ENCODE measurements around the gene NUBPL. TPM values are rescaled to one million over a fixed set of nuclear protein-coding genes. Genes with fewer than 3 reads are reported as not detected.
A peak's percentile ranks its signal among the peaks of the same experiment; 100 is the strongest.

NUBPL gene
- polyA plus RNA-seq, 4 donors: 1.1 to 12.2 (median 4.6) TPM

DNA sequence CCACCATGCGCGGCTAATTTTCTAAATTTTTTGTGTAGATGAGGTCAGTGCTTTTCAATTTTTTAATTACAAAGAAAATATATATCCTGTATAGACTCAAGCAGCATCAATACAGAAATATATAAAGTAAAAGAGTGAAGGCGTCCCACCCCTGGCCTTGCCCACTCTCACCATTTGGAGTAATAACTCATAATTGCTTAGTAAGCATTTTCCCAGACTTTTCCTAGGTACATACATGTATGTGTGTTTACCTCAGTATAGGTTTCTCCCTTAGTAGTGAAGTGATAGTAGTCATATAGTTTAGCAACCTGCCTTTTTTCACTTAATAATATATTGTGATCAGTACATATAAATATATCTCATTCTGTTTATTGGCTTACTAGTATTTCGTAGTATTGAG, 200.1 kb downstream of the NUBPL start:
- FAIRE-seq: no peak

GRCh38 chr14:31763041-31763440, 201.8 kb downstream of the NUBPL start:
- 24 to 67% (median 55%) methylated on average over 1 of the region's 1 CpG for WGBS, 3 donors
- Histone ChIP-seq H3K9me3 (ENCODE audit: control insufficient read depth in 2 of 2, insufficient read depth in 1 of 2, low read depth in 1 of 2, low read length in 1 of 2) (no peaks in the 10 kb centered on the region), H3K36me3 (ENCODE audit: control insufficient read depth in 3 of 3, insufficient read depth in 2 of 3, low read depth in 1 of 3, low read length in 3 of 3) (no peaks in the 10 kb centered on the region), H3K4me1 (ENCODE audit: control insufficient read depth in 3 of 3, insufficient read depth in 2 of 3, low read depth in 1 of 3, low read length in 2 of 3) (peaks cover 0 to 2% (median 0%) of the 10 kb centered on the region in 3 donors), H3K27me3 (ENCODE audit: control insufficient read depth in 3 of 3, insufficient read depth in 3 of 3, low read length in 3 of 3) (no peaks in the 10 kb centered on the region), H3K27ac (ENCODE audit: low read depth in 1 of 3, low read length in 2 of 3) (no peak overlapping the region), H3K4me3 (ENCODE audit: low read depth in 1 of 3, low read length in 3 of 3) (no peak overlapping the region)
- DNase-seq (peak in 1 of 2 donors; percentile 39), FAIRE-seq (no peak)

More for the DNA sequence above, 200.1 kb downstream of the NUBPL start:
- H3K27ac ChIP-seq (ENCODE audit: low read depth in 1 of 3, low read length in 2 of 3): no peak overlapping the region
- H3K4me3 ChIP-seq (ENCODE audit: low read depth in 1 of 3, low read length in 3 of 3): no peak overlapping the region
- 73 to 98% (median 76%) methylated on average over 4 of the region's 4 CpGs for WGBS, 3 donors
- no peaks in the 10 kb centered on the region for H3K9me3 ChIP-seq (ENCODE audit: control insufficient read depth in 2 of 2, insufficient read depth in 1 of 2, low read depth in 1 of 2, low read length in 1 of 2)
- peaks cover 0 to 2% (median 0%) of the 10 kb centered on the region in 3 donors for H3K4me1 ChIP-seq (ENCODE audit: control insufficient read depth in 3 of 3, insufficient read depth in 2 of 3, low read depth in 1 of 3, low read length in 2 of 3)
- no peak for DNase-seq
- no peaks in the 10 kb centered on the region for H3K36me3 ChIP-seq (ENCODE audit: control insufficient read depth in 3 of 3, insufficient read depth in 2 of 3, low read depth in 1 of 3, low read length in 3 of 3)
- H3K27me3 ChIP-seq (ENCODE audit: control insufficient read depth in 3 of 3, insufficient read depth in 3 of 3, low read length in 3 of 3): no peaks in the 10 kb centered on the region

DNA sequence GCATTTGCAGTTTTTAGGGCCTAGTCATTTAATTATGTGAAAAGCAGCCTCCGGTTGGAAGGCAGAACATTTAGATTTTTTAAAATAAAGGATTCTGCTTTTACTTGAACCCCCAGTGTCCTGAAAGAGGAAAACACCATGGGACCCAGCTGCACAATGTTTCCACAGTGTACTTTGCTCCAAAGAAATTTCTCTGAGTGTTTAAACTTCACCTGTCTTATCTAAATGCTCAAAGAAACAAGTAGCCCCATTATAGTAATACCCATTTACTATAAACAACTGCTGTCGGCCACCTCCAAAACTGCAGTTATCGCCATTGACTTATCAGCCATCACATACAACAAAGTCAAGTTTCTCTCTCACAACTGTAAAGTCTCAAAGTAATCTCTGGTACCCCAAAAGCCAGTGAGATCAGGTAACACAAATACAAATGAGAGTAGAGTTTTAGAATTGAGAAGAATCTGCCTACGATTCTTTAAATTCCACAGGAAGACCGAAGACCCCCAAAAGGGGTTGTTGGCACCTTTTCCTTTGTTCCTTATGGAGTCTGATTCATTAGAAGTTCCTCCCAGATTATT, 205.2 kb downstream of the NUBPL start:
- DNase-seq (peak in 1 of 2 donors; percentile 9), FAIRE-seq (no peak)
- no peak overlapping the region for H3K4me3 ChIP-seq (ENCODE audit: low read depth in 1 of 3, low read length in 3 of 3)
- no peak overlapping the region for H3K27ac ChIP-seq (ENCODE audit: low read depth in 1 of 3, low read length in 2 of 3)
- H3K4me1 ChIP-seq (ENCODE audit: control insufficient read depth in 3 of 3, insufficient read depth in 2 of 3, low read depth in 1 of 3, low read length in 2 of 3): peaks cover 0 to 2% (median 0%) of the 10 kb centered on the region in 3 donors
- H3K9me3 ChIP-seq (ENCODE audit: control insufficient read depth in 2 of 2, insufficient read depth in 1 of 2, low read depth in 1 of 2, low read length in 1 of 2): no peaks in the 10 kb centered on the region
- H3K36me3 ChIP-seq (ENCODE audit: control insufficient read depth in 3 of 3, insufficient read depth in 2 of 3, low read depth in 1 of 3, low read length in 3 of 3): no peaks in the 10 kb centered on the region
- no peaks in the 10 kb centered on the region for H3K27me3 ChIP-seq (ENCODE audit: control insufficient read depth in 3 of 3, insufficient read depth in 3 of 3, low read length in 3 of 3)
- WGBS, 3 donors: 62 to 83% (median 73%) methylated on average over 5 of the region's 5 CpGs

GRCh38 chr14:31768355-31768754, 207.2 kb downstream of the NUBPL start:
- H3K9me3 ChIP-seq (ENCODE audit: control insufficient read depth in 2 of 2, insufficient read depth in 1 of 2, low read depth in 1 of 2, low read length in 1 of 2): no peaks in the 10 kb centered on the region
- H3K27me3 ChIP-seq (ENCODE audit: control insufficient read depth in 3 of 3, insufficient read depth in 3 of 3, low read length in 3 of 3): no peaks in the 10 kb centered on the region
- no peaks in the 10 kb centered on the region for H3K36me3 ChIP-seq (ENCODE audit: control insufficient read depth in 3 of 3, insufficient read depth in 2 of 3, low read depth in 1 of 3, low read length in 3 of 3)
- no peak overlapping the region for H3K27ac ChIP-seq (ENCODE audit: low read depth in 1 of 3, low read length in 2 of 3)
- peak in 1 of 2 donors; percentile 24 for DNase-seq
- no peak overlapping the region for H3K4me3 ChIP-seq (ENCODE audit: low read depth in 1 of 3, low read length in 3 of 3)
- H3K4me1 ChIP-seq (ENCODE audit: control insufficient read depth in 3 of 3, insufficient read depth in 2 of 3, low read depth in 1 of 3, low read length in 2 of 3): no peaks in the 10 kb centered on the region
- no peak for FAIRE-seq

GRCh38 chr14:31770271-31770670, 209.1 kb downstream of the NUBPL start:
- peak; percentile 24 to 39 for DNase-seq
- 70 to 82% (median 75%) methylated on average over 4 of the region's 4 CpGs for WGBS, 3 donors
- no peak for FAIRE-seq

GRCh38 chr14:31774567-31774966, 213.4 kb downstream of the NUBPL start:
- DNase-seq: no peak
- H3K27ac ChIP-seq (ENCODE audit: low read depth in 1 of 3, low read length in 2 of 3): no peak overlapping the region
- H3K4me3 ChIP-seq (ENCODE audit: low read depth in 1 of 3, low read length in 3 of 3): no peak overlapping the region
- no peaks in the 10 kb centered on the region for H3K36me3 ChIP-seq (ENCODE audit: control insufficient read depth in 3 of 3, insufficient read depth in 2 of 3, low read depth in 1 of 3, low read length in 3 of 3)
- FAIRE-seq: no peak
- H3K4me1 ChIP-seq (ENCODE audit: control insufficient read depth in 3 of 3, insufficient read depth in 2 of 3, low read depth in 1 of 3, low read length in 2 of 3): no peaks in the 10 kb centered on the region
- WGBS, 3 donors: 94 to 97% (median 95%) methylated on average over 2 of the region's 2 CpGs
- H3K9me3 ChIP-seq (ENCODE audit: control insufficient read depth in 2 of 2, insufficient read depth in 1 of 2, low read depth in 1 of 2, low read length in 1 of 2): peaks cover 0 to 3% of the 10 kb centered on the region in 2 donors
- no peaks in the 10 kb centered on the region for H3K27me3 ChIP-seq (ENCODE audit: control insufficient read depth in 3 of 3, insufficient read depth in 3 of 3, low read length in 3 of 3)

More at GRCh38 chr14:31770271-31770670, 209.1 kb downstream of the NUBPL start:
- Histone ChIP-seq H3K4me3 (ENCODE audit: low read depth in 1 of 3, low read length in 3 of 3) (no peak overlapping the region), H3K4me1 (ENCODE audit: control insufficient read depth in 3 of 3, insufficient read depth in 2 of 3, low read depth in 1 of 3, low read length in 2 of 3) (no peaks in the 10 kb centered on the region), H3K36me3 (ENCODE audit: control insufficient read depth in 3 of 3, insufficient read depth in 2 of 3, low read depth in 1 of 3, low read length in 3 of 3) (no peaks in the 10 kb centered on the region), H3K9me3 (ENCODE audit: control insufficient read depth in 2 of 2, insufficient read depth in 1 of 2, low read depth in 1 of 2, low read length in 1 of 2) (peaks cover 0 to 3% of the 10 kb centered on the region in 2 donors), H3K27ac (ENCODE audit: low read depth in 1 of 3, low read length in 2 of 3) (no peak overlapping the region), H3K27me3 (ENCODE audit: control insufficient read depth in 3 of 3, insufficient read depth in 3 of 3, low read length in 3 of 3) (no peaks in the 10 kb centered on the region)

- 78 to 88% (median 79%) methylated on average over 4 of the region's 4 CpGs for WGBS, 3 donors
- Histone ChIP-seq H3K36me3 (ENCODE audit: control insufficient read depth in 3 of 3, insufficient read depth in 2 of 3, low read depth in 1 of 3, low read length in 3 of 3) (no peaks in the 10 kb centered on the region), H3K27ac (ENCODE audit: low read depth in 1 of 3, low read length in 2 of 3) (no peak overlapping the region), H3K9me3 (ENCODE audit: control insufficient read depth in 2 of 2, insufficient read depth in 1 of 2, low read depth in 1 of 2, low read length in 1 of 2) (peaks cover 0 to 12% of the 10 kb centered on the region in 2 donors), H3K4me3 (ENCODE audit: low read depth in 1 of 3, low read length in 3 of 3) (no peak overlapping the region), H3K27me3 (ENCODE audit: control insufficient read depth in 3 of 3, insufficient read depth in 3 of 3, low read length in 3 of 3) (no peaks in the 10 kb centered on the region), H3K4me1 (ENCODE audit: control insufficient read depth in 3 of 3, insufficient read depth in 2 of 3, low read depth in 1 of 3, low read length in 2 of 3) (no peaks in the 10 kb centered on the region)
- no peak for FAIRE-seq
- no peak for DNase-seq
Observed at GRCh38 chr14:31777312-31777711, 216.1 kb downstream of the NUBPL start.

- FAIRE-seq (no peak), DNase-seq (no peak)
- Histone ChIP-seq H3K4me1 (ENCODE audit: control insufficient read depth in 3 of 3, insufficient read depth in 2 of 3, low read depth in 1 of 3, low read length in 2 of 3) (no peaks in the 10 kb centered on the region), H3K4me3 (ENCODE audit: low read depth in 1 of 3, low read length in 3 of 3) (no peak overlapping the region), H3K27ac (ENCODE audit: low read depth in 1 of 3, low read length in 2 of 3) (no peak overlapping the region), H3K36me3 (ENCODE audit: control insufficient read depth in 3 of 3, insufficient read depth in 2 of 3, low read depth in 1 of 3, low read length in 3 of 3) (no peaks in the 10 kb centered on the region), H3K27me3 (ENCODE audit: control insufficient read depth in 3 of 3, insufficient read depth in 3 of 3, low read length in 3 of 3) (no peaks in the 10 kb centered on the region), H3K9me3 (ENCODE audit: control insufficient read depth in 2 of 2, insufficient read depth in 1 of 2, low read depth in 1 of 2, low read length in 1 of 2) (peaks cover 0 to 13% of the 10 kb centered on the region in 2 donors)
- WGBS, 3 donors: 95 to 100% (median 100%) methylated on average over 1 of the region's 1 CpG
Observed at GRCh38 chr14:31781578-31781977, 220.4 kb downstream of the NUBPL start.

DNA sequence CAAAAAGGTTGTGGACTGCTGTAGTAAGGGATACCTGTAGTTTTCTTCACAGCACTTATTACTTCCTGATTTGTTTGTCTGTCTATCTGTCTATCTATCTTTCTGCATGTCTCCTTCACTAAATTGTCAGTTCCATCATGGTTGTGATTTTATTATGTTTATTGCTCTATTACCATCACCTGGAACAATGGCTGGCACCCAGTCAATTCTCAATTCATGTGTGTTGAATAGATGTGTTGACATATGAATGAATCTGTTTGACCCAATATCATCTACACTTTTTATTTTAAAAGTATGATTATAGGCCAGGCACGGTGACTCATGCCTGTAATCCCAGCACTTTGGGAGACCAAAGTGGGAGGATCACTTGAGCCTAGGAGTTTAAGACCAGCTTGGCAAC, 224.4 kb downstream of the NUBPL start:
- H3K4me1 ChIP-seq (ENCODE audit: control insufficient read depth in 3 of 3, insufficient read depth in 2 of 3, low read depth in 1 of 3, low read length in 2 of 3): no peaks in the 10 kb centered on the region
- 81 to 92% (median 91%) methylated on average over 1 of the region's 1 CpG for WGBS, 3 donors
- H3K27ac ChIP-seq (ENCODE audit: low read depth in 1 of 3, low read length in 2 of 3): no peak overlapping the region
- H3K9me3 ChIP-seq (ENCODE audit: control insufficient read depth in 2 of 2, insufficient read depth in 1 of 2, low read depth in 1 of 2, low read length in 1 of 2): peaks cover 0 to 9% of the 10 kb centered on the region in 2 donors
- DNase-seq: no peak
- H3K36me3 ChIP-seq (ENCODE audit: control insufficient read depth in 3 of 3, insufficient read depth in 2 of 3, low read depth in 1 of 3, low read length in 3 of 3): no peaks in the 10 kb centered on the region
- H3K27me3 ChIP-seq (ENCODE audit: control insufficient read depth in 3 of 3, insufficient read depth in 3 of 3, low read length in 3 of 3): no peaks in the 10 kb centered on the region
- FAIRE-seq: no peak
- no peak overlapping the region for H3K4me3 ChIP-seq (ENCODE audit: low read depth in 1 of 3, low read length in 3 of 3)

Data from small intestine (tissue), 7 donors.